GM23338 (cell line): Measurements from ENCODE around the gene CDKAL1. TPM values are rescaled to one million over a fixed set of nuclear protein-coding genes. Genes with fewer than 3 reads are reported as not detected.

Source experiments
- ATAC-seq: fragments of 200-7000 bp; cut with Tn5 transposase; 3 replicates; pipeline ENCODE4 v1.9.1; 2020
- DNase-seq: peaks from one replicate; pipeline ENCODE4 v3.0.0-alpha.2; 2015; ENCODE audit warnings: low spot score
- H2AFZ ChIP-seq: fragments of 200-600 bp; sonication (generic); 2 replicates; pipeline ENCODE4 v1.8.0; 2016; ENCODE audit warnings: antibody characterized with exemption, mild to moderate bottlenecking, moderate library complexity
- H3F3A ChIP-seq: fragments of 200-600 bp; sonication (generic); replicated peaks from 2 replicates; pipeline ENCODE4 v1.8.0; 2017; ENCODE audit warnings: antibody characterized with exemption, mixed run types, low read depth
- H3K27ac ChIP-seq: fragments of 200-600 bp; sonication (generic); 2 replicates; pipeline ENCODE4 v1.6.1; 2016; ENCODE audit warnings: low read depth
- H3K27me3 ChIP-seq: fragments of 200-600 bp; sonication (generic); 2 replicates; pipeline ENCODE4 v1.8.0; 2016; ENCODE audit warnings: mild to moderate bottlenecking, mixed run types, moderate library complexity; ENCODE audit not compliant: insufficient read depth
- H3K36me3 ChIP-seq: fragments of 200-600 bp; sonication (generic); 2 replicates; pipeline ENCODE4 v1.8.0; 2016; ENCODE audit warnings: mild to moderate bottlenecking; ENCODE audit not compliant: insufficient read depth
- H3K4me1 ChIP-seq: fragments of 200-600 bp; sonication (generic); 2 replicates; pipeline ENCODE4 v1.8.0; 2016; ENCODE audit warnings: mild to moderate bottlenecking, moderate library complexity; ENCODE audit not compliant: insufficient read depth
- H3K4me2 ChIP-seq: fragments of 200-600 bp; sonication (generic); 2 replicates; pipeline ENCODE4 v1.7.1; 2017; ENCODE audit warnings: mixed run types
- H3K4me3 ChIP-seq: fragments of 200-600 bp; sonication (generic); 2 replicates; pipeline ENCODE4 v1.6.1; 2016; ENCODE audit warnings: mixed run types
- H3K79me2 ChIP-seq: fragments of 200-600 bp; sonication (generic); replicated peaks from 2 replicates; pipeline ENCODE4 v1.8.0; 2017; ENCODE audit warnings: mild to moderate bottlenecking; ENCODE audit not compliant: insufficient read depth
- H3K9me2 ChIP-seq: fragments of 200-600 bp; sonication (generic); 2 replicates; pipeline ENCODE4 v1.8.0; 2017; ENCODE audit not compliant: insufficient read depth
- H4K20me1 ChIP-seq: fragments of 200-600 bp; sonication (generic); replicated peaks from 2 replicates; pipeline ENCODE4 v1.8.0; 2017; ENCODE audit warnings: mild to moderate bottlenecking; ENCODE audit not compliant: insufficient read depth
- H3K27ac Mint-ChIP-seq: 2 replicates; pipeline ENCODE4 v1.8.0; 2020; ENCODE audit warnings: inconsistent platforms, mild to moderate bottlenecking, moderate library complexity, mixed read lengths
- H3K27me3 Mint-ChIP-seq: 3 replicates; pipeline ENCODE4 v1.8.0; 2022; ENCODE audit warnings: low read depth, mild to moderate bottlenecking, moderate library complexity, mixed read lengths, inconsistent platforms; ENCODE audit not compliant: insufficient read depth, poor library complexity
- H3K36me3 Mint-ChIP-seq: 3 replicates; pipeline ENCODE4 v1.8.0; 2021; ENCODE audit warnings: low read depth, mild to moderate bottlenecking, inconsistent platforms, moderate library complexity, mixed read lengths
- H3K4me1 Mint-ChIP-seq: 3 replicates; pipeline ENCODE4 v1.8.0; 2020; ENCODE audit warnings: mild to moderate bottlenecking, inconsistent platforms, mixed read lengths
- H3K4me3 Mint-ChIP-seq: 3 replicates; pipeline ENCODE4 v1.8.0; 2021; ENCODE audit warnings: moderate library complexity, mild to moderate bottlenecking, inconsistent platforms, mixed read lengths
- H3K9me3 Mint-ChIP-seq: 3 replicates; pipeline ENCODE4 v1.8.0; 2020; ENCODE audit warnings: moderate library complexity, mild to moderate bottlenecking, inconsistent platforms, mixed read lengths
- CREB1 ChIP-seq: fragments of 250-450 bp; sonication (Bioruptor Pico); IDR thresholded peaks from 2 replicates; pipeline ENCODE4 v1.5.0; 2020; ENCODE audit warnings: low read depth, mild to moderate bottlenecking, moderate library complexity
- EZH2 ChIP-seq: fragments of 200-600 bp; sonication (generic); IDR thresholded peaks from one replicate; pipeline ENCODE4 v1.8.0; 2017; ENCODE audit warnings: antibody characterized with exemption, mild to moderate bottlenecking, low read depth; ENCODE audit not compliant: unreplicated experiment
- EZH2phosphoT487 ChIP-seq: fragments of 200-600 bp; sonication (generic); IDR thresholded peaks from one replicate; pipeline ENCODE4 v1.8.1; 2018; ENCODE audit warnings: antibody characterized with exemption; ENCODE audit not compliant: unreplicated experiment
- JUNB ChIP-seq: IDR thresholded peaks from one replicate; pipeline ENCODE4 v1.6.1; 2016; ENCODE audit warnings: antibody characterized with exemption; ENCODE audit not compliant: unreplicated experiment
- NANOG ChIP-seq: IDR thresholded peaks from 2 replicates; pipeline ENCODE4 v1.6.1; 2016; ENCODE audit warnings: antibody characterized with exemption, borderline replicate concordance
- POLR2AphosphoS5 ChIP-seq: IDR thresholded peaks from 2 replicates; pipeline ENCODE4 v1.6.1; 2016; ENCODE audit warnings: antibody characterized with exemption, low read depth
- STAT1 ChIP-seq: IDR thresholded peaks from one replicate; pipeline ENCODE4 v1.6.1; 2016; ENCODE audit warnings: antibody characterized with exemption; ENCODE audit not compliant: unreplicated experiment
- ZNF114 ChIP-seq: fragments of 250-450 bp; sonication (Bioruptor Pico); IDR thresholded peaks from 2 replicates; pipeline ENCODE4 v1.5.0; 2020; ENCODE audit warnings: mild to moderate bottlenecking, moderate library complexity
- ZNF331 ChIP-seq: fragments of 250-450 bp; sonication (Bioruptor Pico); IDR thresholded peaks from 2 replicates; pipeline ENCODE4 v1.5.0; 2020; ENCODE audit warnings: low read depth, mild to moderate bottlenecking, moderate library complexity
- polyA plus RNA-seq: library from polyadenylated mRNA; unstranded; fragments of >200 nt; fragmentation: Nextera tagmentation; extraction: Ambion mirVana; gene quantifications from 2 replicates; pipeline ENCODE4 v1.2.1, GENCODE V29; 2016
- total RNA-seq: library from RNA; depleted of rRNA; stranded (reverse); fragments of >200 nt; shearing (Covaris generic); gene quantifications from 2 replicates; pipeline ENCODE4 v1.2.3, GENCODE V29; 2014
- TF ChIP-seq, protein P1 (sequence below): IDR thresholded peaks from one replicate; pipeline ENCODE4 v1.6.1; 2018; ENCODE audit warnings: antibody characterized with exemption; ENCODE audit not compliant: unreplicated experiment
- TF ChIP-seq, protein P2 (sequence below): IDR thresholded peaks from 2 replicates; pipeline ENCODE4 v1.6.1; 2016; ENCODE audit warnings: antibody characterized with exemption
- TF ChIP-seq, protein P3 (sequence below), 2 experiments: fragments of 200-600 bp in 1 of 2; sonication (generic) in 1 of 2; conservative IDR thresholded peaks; 2 replicates each; pipeline versions ENCODE4 v1.5.1 to v1.6.1; 2016 to 2017; ENCODE audit warnings: antibody characterized with exemption in 2 of 2, low read depth in 2 of 2, mild to moderate bottlenecking in 2 of 2, moderate library complexity in 1 of 2
- TF ChIP-seq, protein P4 (sequence below): fragments of 250-450 bp; sonication (Bioruptor Pico); IDR thresholded peaks from 2 replicates; pipeline ENCODE4 v1.5.0; 2020; ENCODE audit warnings: mild to moderate bottlenecking, moderate library complexity

The CDKAL1 gene
- total and polyA plus RNA-seq, 2 experiments from 2014 or later = 17.8 to 35.0 TPM

DNA sequence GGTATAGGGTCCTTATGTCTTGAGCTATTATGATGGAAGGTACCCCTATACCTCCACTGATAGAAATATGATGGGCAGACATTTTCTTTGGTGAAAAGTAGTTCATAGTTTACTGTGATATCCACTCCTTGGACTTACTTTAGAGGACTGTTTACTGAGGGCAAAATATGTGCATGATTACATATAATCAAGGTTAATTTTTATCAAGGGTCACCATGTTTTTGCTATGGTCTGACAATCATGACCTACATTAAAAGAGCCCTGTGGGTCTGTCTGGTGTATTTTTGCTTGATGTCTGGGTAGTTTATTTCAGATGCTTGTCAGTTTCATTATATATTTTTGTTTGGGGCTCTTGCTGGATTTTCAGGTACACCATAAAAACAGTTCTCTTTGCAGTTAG, 40.1 kb downstream of the CDKAL1 start:
- peaks cover 19% of the 10 kb centered on the region for H3K4me1 Mint-ChIP-seq

More for the DNA sequence above, 40.1 kb downstream of the CDKAL1 start:
- Histone ChIP-seq H3K27me3 (no peaks in the 10 kb centered on the region), H3K4me2 (no peak overlapping the region), H3K4me1 (peaks cover 16% of the 10 kb centered on the region), H3K36me3 (no peaks in the 10 kb centered on the region), H3K4me3 (no peak overlapping the region), H3K79me2 (0 out of 2 replicates have a peak, but pooled peaks cover 8% of the 10 kb centered on the region), H3F3A (no peaks in the 10 kb centered on the region), H3K27ac (no peak overlapping the region), H4K20me1 (no peaks in the 10 kb centered on the region), H2AFZ (no peak overlapping the region), H3K9me2 (no peaks in the 10 kb centered on the region)
- Mint-ChIP-seq H3K27ac (no peak overlapping the region), H3K36me3 (no peaks in the 10 kb centered on the region), H3K9me3 (no peaks in the 10 kb centered on the region), H3K27me3 (no peaks in the 10 kb centered on the region), H3K4me3 (no peak overlapping the region)
- DNase-seq (no peak), ATAC-seq (no peak)
- TF ChIP-seq JUNB (no peak), CREB1 (CRISPR knock-in tag) (no peak), ZNF114 (CRISPR knock-in tag) (no peak), ZNF331 (no peak), NANOG (no peak), EZH2phosphoT487 (no peak), EZH2 (no peak), STAT1 (no peak), POLR2AphosphoS5 (no peak)
- TF ChIP-seq, protein P1, sequence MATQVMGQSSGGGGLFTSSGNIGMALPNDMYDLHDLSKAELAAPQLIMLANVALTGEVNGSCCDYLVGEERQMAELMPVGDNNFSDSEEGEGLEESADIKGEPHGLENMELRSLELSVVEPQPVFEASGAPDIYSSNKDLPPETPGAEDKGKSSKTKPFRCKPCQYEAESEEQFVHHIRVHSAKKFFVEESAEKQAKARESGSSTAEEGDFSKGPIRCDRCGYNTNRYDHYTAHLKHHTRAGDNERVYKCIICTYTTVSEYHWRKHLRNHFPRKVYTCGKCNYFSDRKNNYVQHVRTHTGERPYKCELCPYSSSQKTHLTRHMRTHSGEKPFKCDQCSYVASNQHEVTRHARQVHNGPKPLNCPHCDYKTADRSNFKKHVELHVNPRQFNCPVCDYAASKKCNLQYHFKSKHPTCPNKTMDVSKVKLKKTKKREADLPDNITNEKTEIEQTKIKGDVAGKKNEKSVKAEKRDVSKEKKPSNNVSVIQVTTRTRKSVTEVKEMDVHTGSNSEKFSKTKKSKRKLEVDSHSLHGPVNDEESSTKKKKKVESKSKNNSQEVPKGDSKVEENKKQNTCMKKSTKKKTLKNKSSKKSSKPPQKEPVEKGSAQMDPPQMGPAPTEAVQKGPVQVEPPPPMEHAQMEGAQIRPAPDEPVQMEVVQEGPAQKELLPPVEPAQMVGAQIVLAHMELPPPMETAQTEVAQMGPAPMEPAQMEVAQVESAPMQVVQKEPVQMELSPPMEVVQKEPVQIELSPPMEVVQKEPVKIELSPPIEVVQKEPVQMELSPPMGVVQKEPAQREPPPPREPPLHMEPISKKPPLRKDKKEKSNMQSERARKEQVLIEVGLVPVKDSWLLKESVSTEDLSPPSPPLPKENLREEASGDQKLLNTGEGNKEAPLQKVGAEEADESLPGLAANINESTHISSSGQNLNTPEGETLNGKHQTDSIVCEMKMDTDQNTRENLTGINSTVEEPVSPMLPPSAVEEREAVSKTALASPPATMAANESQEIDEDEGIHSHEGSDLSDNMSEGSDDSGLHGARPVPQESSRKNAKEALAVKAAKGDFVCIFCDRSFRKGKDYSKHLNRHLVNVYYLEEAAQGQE = no peak
- TF ChIP-seq, protein P2, sequence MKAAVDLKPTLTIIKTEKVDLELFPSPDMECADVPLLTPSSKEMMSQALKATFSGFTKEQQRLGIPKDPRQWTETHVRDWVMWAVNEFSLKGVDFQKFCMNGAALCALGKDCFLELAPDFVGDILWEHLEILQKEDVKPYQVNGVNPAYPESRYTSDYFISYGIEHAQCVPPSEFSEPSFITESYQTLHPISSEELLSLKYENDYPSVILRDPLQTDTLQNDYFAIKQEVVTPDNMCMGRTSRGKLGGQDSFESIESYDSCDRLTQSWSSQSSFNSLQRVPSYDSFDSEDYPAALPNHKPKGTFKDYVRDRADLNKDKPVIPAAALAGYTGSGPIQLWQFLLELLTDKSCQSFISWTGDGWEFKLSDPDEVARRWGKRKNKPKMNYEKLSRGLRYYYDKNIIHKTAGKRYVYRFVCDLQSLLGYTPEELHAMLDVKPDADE = no peak
- TF ChIP-seq, protein P3, sequence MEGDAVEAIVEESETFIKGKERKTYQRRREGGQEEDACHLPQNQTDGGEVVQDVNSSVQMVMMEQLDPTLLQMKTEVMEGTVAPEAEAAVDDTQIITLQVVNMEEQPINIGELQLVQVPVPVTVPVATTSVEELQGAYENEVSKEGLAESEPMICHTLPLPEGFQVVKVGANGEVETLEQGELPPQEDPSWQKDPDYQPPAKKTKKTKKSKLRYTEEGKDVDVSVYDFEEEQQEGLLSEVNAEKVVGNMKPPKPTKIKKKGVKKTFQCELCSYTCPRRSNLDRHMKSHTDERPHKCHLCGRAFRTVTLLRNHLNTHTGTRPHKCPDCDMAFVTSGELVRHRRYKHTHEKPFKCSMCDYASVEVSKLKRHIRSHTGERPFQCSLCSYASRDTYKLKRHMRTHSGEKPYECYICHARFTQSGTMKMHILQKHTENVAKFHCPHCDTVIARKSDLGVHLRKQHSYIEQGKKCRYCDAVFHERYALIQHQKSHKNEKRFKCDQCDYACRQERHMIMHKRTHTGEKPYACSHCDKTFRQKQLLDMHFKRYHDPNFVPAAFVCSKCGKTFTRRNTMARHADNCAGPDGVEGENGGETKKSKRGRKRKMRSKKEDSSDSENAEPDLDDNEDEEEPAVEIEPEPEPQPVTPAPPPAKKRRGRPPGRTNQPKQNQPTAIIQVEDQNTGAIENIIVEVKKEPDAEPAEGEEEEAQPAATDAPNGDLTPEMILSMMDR (conservative IDR thresholded peaks at IDR 0.05; ENCODE audit: low read depth in 2 of 2) = no peak
- TF ChIP-seq, protein P4, sequence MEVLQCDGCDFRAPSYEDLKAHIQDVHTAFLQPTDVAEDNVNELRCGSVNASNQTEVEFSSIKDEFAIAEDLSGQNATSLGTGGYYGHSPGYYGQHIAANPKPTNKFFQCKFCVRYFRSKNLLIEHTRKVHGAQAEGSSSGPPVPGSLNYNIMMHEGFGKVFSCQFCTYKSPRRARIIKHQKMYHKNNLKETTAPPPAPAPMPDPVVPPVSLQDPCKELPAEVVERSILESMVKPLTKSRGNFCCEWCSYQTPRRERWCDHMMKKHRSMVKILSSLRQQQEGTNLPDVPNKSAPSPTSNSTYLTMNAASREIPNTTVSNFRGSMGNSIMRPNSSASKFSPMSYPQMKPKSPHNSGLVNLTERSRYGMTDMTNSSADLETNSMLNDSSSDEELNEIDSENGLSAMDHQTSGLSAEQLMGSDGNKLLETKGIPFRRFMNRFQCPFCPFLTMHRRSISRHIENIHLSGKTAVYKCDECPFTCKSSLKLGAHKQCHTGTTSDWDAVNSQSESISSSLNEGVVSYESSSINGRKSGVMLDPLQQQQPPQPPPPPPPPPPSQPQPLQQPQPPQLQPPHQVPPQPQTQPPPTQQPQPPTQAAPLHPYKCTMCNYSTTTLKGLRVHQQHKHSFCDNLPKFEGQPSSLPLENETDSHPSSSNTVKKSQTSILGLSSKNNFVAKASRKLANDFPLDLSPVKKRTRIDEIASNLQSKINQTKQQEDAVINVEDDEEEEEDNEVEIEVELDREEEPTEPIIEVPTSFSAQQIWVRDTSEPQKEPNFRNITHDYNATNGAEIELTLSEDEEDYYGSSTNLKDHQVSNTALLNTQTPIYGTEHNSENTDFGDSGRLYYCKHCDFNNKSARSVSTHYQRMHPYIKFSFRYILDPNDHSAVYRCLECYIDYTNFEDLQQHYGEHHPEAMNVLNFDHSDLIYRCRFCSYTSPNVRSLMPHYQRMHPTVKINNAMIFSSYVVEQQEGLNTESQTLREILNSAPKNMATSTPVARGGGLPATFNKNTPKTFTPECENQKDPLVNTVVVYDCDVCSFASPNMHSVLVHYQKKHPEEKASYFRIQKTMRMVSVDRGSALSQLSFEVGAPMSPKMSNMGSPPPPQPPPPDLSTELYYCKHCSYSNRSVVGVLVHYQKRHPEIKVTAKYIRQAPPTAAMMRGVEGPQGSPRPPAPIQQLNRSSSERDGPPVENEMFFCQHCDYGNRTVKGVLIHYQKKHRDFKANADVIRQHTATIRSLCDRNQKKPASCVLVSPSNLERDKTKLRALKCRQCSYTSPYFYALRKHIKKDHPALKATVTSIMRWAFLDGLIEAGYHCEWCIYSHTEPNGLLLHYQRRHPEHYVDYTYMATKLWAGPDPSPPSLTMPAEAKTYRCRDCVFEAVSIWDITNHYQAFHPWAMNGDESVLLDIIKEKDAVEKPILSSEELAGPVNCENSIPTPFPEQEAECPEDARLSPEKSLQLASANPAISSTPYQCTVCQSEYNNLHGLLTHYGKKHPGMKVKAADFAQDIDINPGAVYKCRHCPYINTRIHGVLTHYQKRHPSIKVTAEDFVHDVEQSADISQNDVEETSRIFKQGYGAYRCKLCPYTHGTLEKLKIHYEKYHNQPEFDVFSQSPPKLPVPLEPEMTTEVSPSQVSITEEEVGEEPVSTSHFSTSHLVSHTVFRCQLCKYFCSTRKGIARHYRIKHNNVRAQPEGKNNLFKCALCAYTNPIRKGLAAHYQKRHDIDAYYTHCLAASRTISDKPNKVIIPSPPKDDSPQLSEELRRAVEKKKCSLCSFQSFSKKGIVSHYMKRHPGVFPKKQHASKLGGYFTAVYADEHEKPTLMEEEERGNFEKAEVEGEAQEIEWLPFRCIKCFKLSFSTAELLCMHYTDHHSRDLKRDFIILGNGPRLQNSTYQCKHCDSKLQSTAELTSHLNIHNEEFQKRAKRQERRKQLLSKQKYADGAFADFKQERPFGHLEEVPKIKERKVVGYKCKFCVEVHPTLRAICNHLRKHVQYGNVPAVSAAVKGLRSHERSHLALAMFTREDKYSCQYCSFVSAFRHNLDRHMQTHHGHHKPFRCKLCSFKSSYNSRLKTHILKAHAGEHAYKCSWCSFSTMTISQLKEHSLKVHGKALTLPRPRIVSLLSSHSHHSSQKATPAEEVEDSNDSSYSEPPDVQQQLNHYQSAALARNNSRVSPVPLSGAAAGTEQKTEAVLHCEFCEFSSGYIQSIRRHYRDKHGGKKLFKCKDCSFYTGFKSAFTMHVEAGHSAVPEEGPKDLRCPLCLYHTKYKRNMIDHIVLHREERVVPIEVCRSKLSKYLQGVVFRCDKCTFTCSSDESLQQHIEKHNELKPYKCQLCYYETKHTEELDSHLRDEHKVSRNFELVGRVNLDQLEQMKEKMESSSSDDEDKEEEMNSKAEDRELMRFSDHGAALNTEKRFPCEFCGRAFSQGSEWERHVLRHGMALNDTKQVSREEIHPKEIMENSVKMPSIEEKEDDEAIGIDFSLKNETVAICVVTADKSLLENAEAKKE (CRISPR knock-in tag) = no peak
